T-helper 1 cell treated with Interleukin-12 subunit alpha and Interleukin-12 subunit beta and Interleukin-4 antibody, amounts not matched to agents 30 μg/mL and 1 μg/mL, for 36 hours (primary cell): ENCODE measurements around the gene RBM38.

ENCODE experiments used
- H3K27ac Mint-ChIP-seq: one replicate; pipeline ENCODE4 v1.8.0; 2021; ENCODE audit warnings: mild to moderate bottlenecking, mixed read lengths
- H3K27me3 Mint-ChIP-seq: one replicate; pipeline ENCODE4 v1.8.0; 2021; ENCODE audit warnings: low read depth, mixed read lengths
- H3K36me3 Mint-ChIP-seq: one replicate; pipeline ENCODE4 v1.8.0; 2021; ENCODE audit warnings: low read depth, mixed read lengths
- H3K4me1 Mint-ChIP-seq: one replicate; pipeline ENCODE4 v1.8.0; 2021; ENCODE audit warnings: low read depth, mixed read lengths
- H3K4me3 Mint-ChIP-seq: one replicate; pipeline ENCODE4 v1.8.0; 2021; ENCODE audit warnings: mild to moderate bottlenecking, moderate library complexity, mixed read lengths
- H3K9me3 Mint-ChIP-seq: one replicate; pipeline ENCODE4 v1.8.0; 2021; ENCODE audit warnings: mixed read lengths

RBM38 gene

GRCh38 chr20:57400821-57401564 is 9.8 kb downstream of the RBM38 start:
- Mint-ChIP-seq H3K27me3 (no peaks in the 10 kb centered on the region), H3K9me3 (no peaks in the 10 kb centered on the region), H3K4me1 (peaks cover 55% of the 10 kb centered on the region), H3K4me3 (no peak overlapping the region), H3K27ac (no peak overlapping the region), H3K36me3 (peaks cover 46% of the 10 kb centered on the region)

- H3K27me3 Mint-ChIP-seq = no peaks in the 10 kb centered on the region
- peaks cover 42% of the 10 kb centered on the region for H3K36me3 Mint-ChIP-seq
- H3K27ac Mint-ChIP-seq = peak overlapping the region; percentile 50
- H3K9me3 Mint-ChIP-seq = no peaks in the 10 kb centered on the region
- H3K4me3 Mint-ChIP-seq = no peak overlapping the region
- H3K4me1 Mint-ChIP-seq = peaks cover 50% of the 10 kb centered on the region
Measured at GRCh38 chr20:57401565-57401918, 10.3 kb downstream of the RBM38 start.

- Mint-ChIP-seq H3K27ac (no peak overlapping the region), H3K4me3 (no peak overlapping the region), H3K27me3 (no peaks in the 10 kb centered on the region), H3K36me3 (peaks cover 38% of the 10 kb centered on the region), H3K4me1 (peaks cover 41% of the 10 kb centered on the region), H3K9me3 (no peaks in the 10 kb centered on the region)
Measured at GRCh38 chr20:57402206-57403125, 11.3 kb downstream of the RBM38 start.

GRCh38 chr20:57403216-57403615 is 12.0 kb downstream of the RBM38 start:
- Mint-ChIP-seq H3K27ac (no peak overlapping the region), H3K4me1 (peaks cover 34% of the 10 kb centered on the region), H3K36me3 (peaks cover 39% of the 10 kb centered on the region), H3K4me3 (no peak overlapping the region), H3K9me3 (no peaks in the 10 kb centered on the region), H3K27me3 (no peaks in the 10 kb centered on the region)

- H3K36me3 Mint-ChIP-seq = peaks cover 36% of the 10 kb centered on the region
- peaks cover 29% of the 10 kb centered on the region for H3K4me1 Mint-ChIP-seq
- H3K4me3 Mint-ChIP-seq = no peak overlapping the region
- H3K27ac Mint-ChIP-seq = no peak overlapping the region
- no peaks in the 10 kb centered on the region for H3K27me3 Mint-ChIP-seq
- H3K9me3 Mint-ChIP-seq = no peaks in the 10 kb centered on the region
Measured at GRCh38 chr20:57404006-57404405, 12.8 kb downstream of the RBM38 start.

- no peaks in the 10 kb centered on the region for H3K27me3 Mint-ChIP-seq
- no peak overlapping the region for H3K27ac Mint-ChIP-seq
- H3K36me3 Mint-ChIP-seq = peaks cover 32% of the 10 kb centered on the region
- peaks cover 24% of the 10 kb centered on the region for H3K4me1 Mint-ChIP-seq
- no peaks in the 10 kb centered on the region for H3K9me3 Mint-ChIP-seq
- no peak overlapping the region for H3K4me3 Mint-ChIP-seq
Measured at GRCh38 chr20:57404419-57405072, 13.3 kb downstream of the RBM38 start.

GRCh38 chr20:57405236-57406016 is 14.2 kb downstream of the RBM38 start:
- Mint-ChIP-seq H3K4me1 (peaks cover 16% of the 10 kb centered on the region), H3K27me3 (no peaks in the 10 kb centered on the region), H3K4me3 (no peak overlapping the region), H3K9me3 (no peaks in the 10 kb centered on the region), H3K27ac (no peak overlapping the region), H3K36me3 (peaks cover 32% of the 10 kb centered on the region)

- Mint-ChIP-seq H3K36me3 (peaks cover 17% of the 10 kb centered on the region), H3K9me3 (no peaks in the 10 kb centered on the region), H3K27ac (no peak overlapping the region), H3K4me3 (no peak overlapping the region), H3K27me3 (no peaks in the 10 kb centered on the region), H3K4me1 (peaks cover 10% of the 10 kb centered on the region)
Measured at GRCh38 chr20:57407541-57407956, 16.4 kb downstream of the RBM38 start.

- Mint-ChIP-seq H3K4me1 (peaks cover 8% of the 10 kb centered on the region), H3K27me3 (no peaks in the 10 kb centered on the region), H3K9me3 (no peaks in the 10 kb centered on the region), H3K4me3 (no peak overlapping the region), H3K36me3 (peaks cover 14% of the 10 kb centered on the region), H3K27ac (no peak overlapping the region)
Measured at GRCh38 chr20:57408131-57408530, 16.9 kb downstream of the RBM38 start.

- Mint-ChIP-seq H3K9me3 (no peaks in the 10 kb centered on the region), H3K27ac (no peak overlapping the region), H3K4me3 (no peak overlapping the region), H3K27me3 (no peaks in the 10 kb centered on the region), H3K4me1 (peaks cover 8% of the 10 kb centered on the region), H3K36me3 (peaks cover 14% of the 10 kb centered on the region)
Measured at GRCh38 chr20:57408536-57409233, 17.5 kb downstream of the RBM38 start.

- Mint-ChIP-seq H3K27me3 (no peaks in the 10 kb centered on the region), H3K4me1 (peaks cover 8% of the 10 kb centered on the region), H3K36me3 (peaks cover 14% of the 10 kb centered on the region), H3K4me3 (no peak overlapping the region), H3K9me3 (no peaks in the 10 kb centered on the region), H3K27ac (no peak overlapping the region)
Measured at GRCh38 chr20:57409316-57409671, 18.1 kb downstream of the RBM38 start.

GRCh38 chr20:57409672-57410397 is 18.6 kb downstream of the RBM38 start:
- Mint-ChIP-seq H3K27me3 (no peaks in the 10 kb centered on the region), H3K4me1 (peaks cover 8% of the 10 kb centered on the region), H3K4me3 (no peak overlapping the region), H3K9me3 (no peaks in the 10 kb centered on the region), H3K27ac (no peak overlapping the region), H3K36me3 (peaks cover 14% of the 10 kb centered on the region)

GRCh38 chr20:57410398-57410920 is 19.3 kb downstream of the RBM38 start:
- Mint-ChIP-seq H3K36me3 (peaks cover 14% of the 10 kb centered on the region), H3K4me1 (peaks cover 8% of the 10 kb centered on the region), H3K27ac (no peak overlapping the region), H3K9me3 (no peaks in the 10 kb centered on the region), H3K27me3 (no peaks in the 10 kb centered on the region), H3K4me3 (no peak overlapping the region)
